ENCODE data around the gene CDH24.
"Not testable (repeated sequence)": the region's sequence is repeated elsewhere in the genome, so short reads cannot be mapped to it uniquely, and the experiment has no call there.

The CDH24 gene

GRCh38 chr14:23015618-23016017 lies 41.7 kb downstream of the CDH24 start:
- DNase-seq = no peak

GRCh38 chr14:23013749-23014054 lies 43.6 kb downstream of the CDH24 start:
- not testable (repeated sequence) for DNase-seq

- DNase-seq = no peak
Measured at GRCh38 chr14:23013054-23013748, 44.1 kb downstream of the CDH24 start.

- peak; percentile 93 for DNase-seq
Measured at GRCh38 chr14:23009939-23010726, 47.2 kb downstream of the CDH24 start, which contains the start of gene C14orf93. Gene C14orf93 (minus strand): TSS chr14:23010143. CDS start chr14:22999023, 11,120 bp downstream.

- no peak for DNase-seq
Measured at GRCh38 chr14:23009483-23009938, 47.8 kb downstream of the CDH24 start.

- no peak for DNase-seq
Measured at GRCh38 chr14:23008831-23009230, 48.5 kb downstream of the CDH24 start.

GRCh38 chr14:23006544-23007419 lies 50.5 kb downstream of the CDH24 start:
- peak; percentile 99 for DNase-seq

GRCh38 chr14:23006188-23006534 lies 51.2 kb downstream of the CDH24 start:
- DNase-seq = no peak

- DNase-seq = no peak
Measured at GRCh38 chr14:23005451-23006187, 51.7 kb downstream of the CDH24 start.

GRCh38 chr14:23004274-23004673 lies 53.0 kb downstream of the CDH24 start:
- not testable (repeated sequence) for DNase-seq

- DNase-seq = no peak
Measured at GRCh38 chr14:23002592-23002991, 54.7 kb downstream of the CDH24 start.

GRCh38 chr14:23000860-23001259 lies 56.5 kb downstream of the CDH24 start:
- DNase-seq = no peak

GRCh38 chr14:22998329-22999012 lies 58.8 kb downstream of the CDH24 start:
- no peak for DNase-seq

- DNase-seq = no peak
Measured at GRCh38 chr14:22997676-22998323, 59.5 kb downstream of the CDH24 start.
